ENCODE data around the gene OLFML1. TPM values are rescaled to one million over a fixed set of nuclear protein-coding genes. Genes with fewer than 3 reads are reported as not detected.

The OLFML1 gene
- polyA plus RNA-seq, 1 donor from 2014 or later: not detected

- Histone ChIP-seq H3F3A (ENCODE audit: insufficient read depth, low read length, poor library complexity, severe bottlenecking) (no peaks in the 10 kb centered on the region), H3K4me2 (ENCODE audit: low read length) (no peak overlapping the region), H3K9me2 (ENCODE audit: insufficient read depth, low read length) (no peaks in the 10 kb centered on the region), H3K27me3 (ENCODE audit: insufficient read depth, low read depth, low read length) (no peaks in the 10 kb centered on the region), H3K27ac (ENCODE audit: low read length) (no peak overlapping the region), H3K9me3 (ENCODE audit: low read length) (no peaks in the 10 kb centered on the region), H3K9ac (ENCODE audit: low read length) (no peak overlapping the region), H4K20me1 (ENCODE audit: insufficient read depth) (no peaks in the 10 kb centered on the region), H3K79me2 (replicated peaks; ENCODE audit: insufficient read depth, low read length) (no peaks in the 10 kb centered on the region), H3K4me3 (ENCODE audit: low read length) (no peak overlapping the region), H3K36me3 (ENCODE audit: insufficient read depth, low read length) (no peaks in the 10 kb centered on the region), H2AFZ (ENCODE audit: low read depth, low read length) (no peak overlapping the region)
- no peak for TF ChIP-seq EZH2 (IDR thresholded peaks at IDR 0.05; ENCODE audit: borderline replicate concordance, insufficient read depth, low read length, poor library complexity, severe bottlenecking)
- TF ChIP-seq, protein P1, sequence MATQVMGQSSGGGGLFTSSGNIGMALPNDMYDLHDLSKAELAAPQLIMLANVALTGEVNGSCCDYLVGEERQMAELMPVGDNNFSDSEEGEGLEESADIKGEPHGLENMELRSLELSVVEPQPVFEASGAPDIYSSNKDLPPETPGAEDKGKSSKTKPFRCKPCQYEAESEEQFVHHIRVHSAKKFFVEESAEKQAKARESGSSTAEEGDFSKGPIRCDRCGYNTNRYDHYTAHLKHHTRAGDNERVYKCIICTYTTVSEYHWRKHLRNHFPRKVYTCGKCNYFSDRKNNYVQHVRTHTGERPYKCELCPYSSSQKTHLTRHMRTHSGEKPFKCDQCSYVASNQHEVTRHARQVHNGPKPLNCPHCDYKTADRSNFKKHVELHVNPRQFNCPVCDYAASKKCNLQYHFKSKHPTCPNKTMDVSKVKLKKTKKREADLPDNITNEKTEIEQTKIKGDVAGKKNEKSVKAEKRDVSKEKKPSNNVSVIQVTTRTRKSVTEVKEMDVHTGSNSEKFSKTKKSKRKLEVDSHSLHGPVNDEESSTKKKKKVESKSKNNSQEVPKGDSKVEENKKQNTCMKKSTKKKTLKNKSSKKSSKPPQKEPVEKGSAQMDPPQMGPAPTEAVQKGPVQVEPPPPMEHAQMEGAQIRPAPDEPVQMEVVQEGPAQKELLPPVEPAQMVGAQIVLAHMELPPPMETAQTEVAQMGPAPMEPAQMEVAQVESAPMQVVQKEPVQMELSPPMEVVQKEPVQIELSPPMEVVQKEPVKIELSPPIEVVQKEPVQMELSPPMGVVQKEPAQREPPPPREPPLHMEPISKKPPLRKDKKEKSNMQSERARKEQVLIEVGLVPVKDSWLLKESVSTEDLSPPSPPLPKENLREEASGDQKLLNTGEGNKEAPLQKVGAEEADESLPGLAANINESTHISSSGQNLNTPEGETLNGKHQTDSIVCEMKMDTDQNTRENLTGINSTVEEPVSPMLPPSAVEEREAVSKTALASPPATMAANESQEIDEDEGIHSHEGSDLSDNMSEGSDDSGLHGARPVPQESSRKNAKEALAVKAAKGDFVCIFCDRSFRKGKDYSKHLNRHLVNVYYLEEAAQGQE (IDR thresholded peaks at IDR 0.05; ENCODE audit: borderline replicate concordance): no peak
- TF ChIP-seq EP300 (conservative IDR thresholded peaks at IDR 0.05; ENCODE audit: poor library complexity, severe bottlenecking): no peak
- no peak for TF ChIP-seq TAF1 (IDR thresholded peaks at IDR 0.05; ENCODE audit: low read depth)
- no peak for TF ChIP-seq RAD21 (conservative IDR thresholded peaks at IDR 0.05)
- TF ChIP-seq CTCF (IDR thresholded peaks at IDR 0.05; ENCODE audit: poor library complexity, severe bottlenecking): no peak
- no peak for TF ChIP-seq MXI1 (conservative IDR thresholded peaks at IDR 0.05; ENCODE audit: poor library complexity, severe bottlenecking)
- no peak for TF ChIP-seq SMC3 (conservative IDR thresholded peaks at IDR 0.05; ENCODE audit: poor library complexity)
Observed at GRCh38 chr11:7484131-7484530, 1.2 kb upstream of the OLFML1 start.

GRCh38 chr11:7484645-7485044 lies 661 bp upstream of the OLFML1 start:
- Histone ChIP-seq H3K79me2 (replicated peaks; ENCODE audit: insufficient read depth, low read length) (no peaks in the 10 kb centered on the region), H3K36me3 (ENCODE audit: insufficient read depth, low read length) (no peaks in the 10 kb centered on the region), H4K20me1 (ENCODE audit: insufficient read depth) (no peaks in the 10 kb centered on the region), H3K9me3 (ENCODE audit: low read length) (no peaks in the 10 kb centered on the region), H3K4me3 (ENCODE audit: low read length) (no peak overlapping the region), H3K27ac (ENCODE audit: low read length) (no peak overlapping the region), H3K27me3 (ENCODE audit: insufficient read depth, low read depth, low read length) (no peaks in the 10 kb centered on the region), H3F3A (ENCODE audit: insufficient read depth, low read length, poor library complexity, severe bottlenecking) (no peaks in the 10 kb centered on the region), H3K9me2 (ENCODE audit: insufficient read depth, low read length) (no peaks in the 10 kb centered on the region), H2AFZ (ENCODE audit: low read depth, low read length) (no peak overlapping the region), H3K9ac (ENCODE audit: low read length) (no peak overlapping the region), H3K4me2 (ENCODE audit: low read length) (no peak overlapping the region)
- TF ChIP-seq, protein P1 (IDR thresholded peaks at IDR 0.05; ENCODE audit: borderline replicate concordance): no peak
- no peak for TF ChIP-seq MXI1 (conservative IDR thresholded peaks at IDR 0.05; ENCODE audit: poor library complexity, severe bottlenecking)
- no peak for TF ChIP-seq RAD21 (conservative IDR thresholded peaks at IDR 0.05)
- no peak for TF ChIP-seq SMC3 (conservative IDR thresholded peaks at IDR 0.05; ENCODE audit: poor library complexity)

Data from neural cell (in vitro differentiated cells).